AG20443 (cell line): ENCODE measurements around the gene ADAMTS16.

Experiments
- DNase-seq: peaks from one replicate; pipeline ENCODE4 v3.0.0; 2012; ENCODE audit warnings: low spot score, mixed read lengths

Gene ADAMTS16

GRCh38 chr5:5287419-5287818, 147.3 kb downstream of the ADAMTS16 start:
- no peak for DNase-seq

- no peak for DNase-seq
Measured at GRCh38 chr5:5288201-5288600, 148.1 kb downstream of the ADAMTS16 start.

- DNase-seq = no peak
Measured at GRCh38 chr5:5289537-5289936, 149.4 kb downstream of the ADAMTS16 start.

GRCh38 chr5:5290674-5291334, 150.7 kb downstream of the ADAMTS16 start:
- no peak for DNase-seq

GRCh38 chr5:5291357-5291756, 151.2 kb downstream of the ADAMTS16 start:
- DNase-seq = no peak

GRCh38 chr5:5293029-5293428, 152.9 kb downstream of the ADAMTS16 start:
- DNase-seq = no peak

- no peak for DNase-seq
Measured at GRCh38 chr5:5294429-5294828, 154.3 kb downstream of the ADAMTS16 start.

- no peak for DNase-seq
Measured at GRCh38 chr5:5295351-5295750, 155.2 kb downstream of the ADAMTS16 start.

GRCh38 chr5:5296051-5296450, 155.9 kb downstream of the ADAMTS16 start:
- no peak for DNase-seq

- DNase-seq = no peak
Measured at GRCh38 chr5:5297432-5298067, 157.4 kb downstream of the ADAMTS16 start.

GRCh38 chr5:5298068-5298633, 158.0 kb downstream of the ADAMTS16 start:
- DNase-seq = no peak

GRCh38 chr5:5298841-5299541, 158.9 kb downstream of the ADAMTS16 start:
- DNase-seq = no peak

GRCh38 chr5:5301176-5301575, 161.0 kb downstream of the ADAMTS16 start:
- no peak for DNase-seq

- DNase-seq = no peak
Measured at GRCh38 chr5:5302201-5302600, 162.1 kb downstream of the ADAMTS16 start.

GRCh38 chr5:5303242-5303641, 163.1 kb downstream of the ADAMTS16 start:
- no peak for DNase-seq

GRCh38 chr5:5304361-5305020, 164.4 kb downstream of the ADAMTS16 start:
- DNase-seq = no peak

GRCh38 chr5:5306696-5307095, 166.6 kb downstream of the ADAMTS16 start:
- DNase-seq = peak; percentile 58

- DNase-seq = no peak
Measured at GRCh38 chr5:5308319-5308718, 168.2 kb downstream of the ADAMTS16 start.

- no peak for DNase-seq
Measured at GRCh38 chr5:5309645-5310044, 169.5 kb downstream of the ADAMTS16 start.

- no peak for DNase-seq
Measured at GRCh38 chr5:5313101-5313635, 173.0 kb downstream of the ADAMTS16 start.

GRCh38 chr5:5314166-5314565, 174.0 kb downstream of the ADAMTS16 start:
- no peak for DNase-seq

- no peak for DNase-seq
Measured at GRCh38 chr5:5314626-5315025, 174.5 kb downstream of the ADAMTS16 start.
